A673 (cell line): ENCODE data around the gene ZBTB21. TPM values are rescaled to one million over a fixed set of nuclear protein-coding genes. Genes with fewer than 3 reads are reported as not detected.
A peak's percentile ranks its signal among the peaks of the same experiment; 100 is the strongest.

Experiments
- BruUV-seq: library from RNA; stranded (reverse); fragments of 400-500 nt; replicated peaks from 2 replicates; lab custom pipeline; 2021; lab: Mats Ljungman, UMichigan
- CTCF ChIA-PET: fragments of 300-600 bp; sonication (Branson Sonifier 250); formaldehyde crosslinking; loops from one replicate; lab custom pipeline; 2022; ENCODE audit warnings: antibody characterized with exemption; lab: Charles Lee
- POLR2A ChIA-PET: fragments of 300-600 bp; sonication (Branson Sonifier 250); formaldehyde crosslinking; loops from one replicate; lab custom pipeline; 2022; ENCODE audit warnings: antibody characterized with exemption; ENCODE audit not compliant: low non-redundant PET; lab: Charles Lee
- DNase-seq: peaks from one replicate; pipeline ENCODE4 v3.0.0-alpha.2; 2015; ENCODE audit warnings: low spot score
- H3K27ac ChIP-seq: fragments of 200-600 bp; sonication (generic); 2 replicates; pipeline ENCODE4 v1.5.1; 2016; ENCODE audit warnings: mixed run types, low read depth, mild to moderate bottlenecking, mixed read lengths, antibody characterized with exemption, low read length; ENCODE audit not compliant: poor library complexity, severe bottlenecking
- H3K27me3 ChIP-seq: fragments of 200-600 bp; sonication (generic); replicated peaks from 2 replicates; pipeline ENCODE4 v1.6.1; 2017; ENCODE audit warnings: mixed run types, low read depth, mild to moderate bottlenecking, mixed read lengths, antibody characterized with exemption, low read length; ENCODE audit not compliant: insufficient read depth, poor library complexity
- H3K36me3 ChIP-seq: fragments of 200-600 bp; sonication (generic); 2 replicates; pipeline ENCODE4 v1.6.1; 2016; ENCODE audit warnings: mixed run types, mild to moderate bottlenecking, mixed read lengths, antibody characterized with exemption, low read length; ENCODE audit not compliant: insufficient read depth, poor library complexity, severe bottlenecking
- H3K4me1 ChIP-seq: fragments of 200-600 bp; sonication (generic); 2 replicates; pipeline ENCODE4 v1.6.1; 2017; ENCODE audit warnings: mixed run types, mild to moderate bottlenecking, mixed read lengths, antibody characterized with exemption, low read length; ENCODE audit not compliant: insufficient read depth, poor library complexity, severe bottlenecking
- H3K4me3 ChIP-seq: fragments of 200-600 bp; sonication (generic); 2 replicates; pipeline ENCODE4 v1.5.1; 2016; ENCODE audit warnings: low read depth, mixed run types, mild to moderate bottlenecking, mixed read lengths, low read length; ENCODE audit not compliant: poor library complexity, severe bottlenecking
- H3K9me3 ChIP-seq: fragments of 200-600 bp; sonication (generic); 2 replicates; pipeline ENCODE4 v1.6.1; 2016; ENCODE audit warnings: mixed run types, low read depth, mild to moderate bottlenecking, mixed read lengths, antibody characterized with exemption, low read length; ENCODE audit not compliant: poor library complexity, severe bottlenecking
- EZH2 ChIP-seq: fragments of 200-600 bp; sonication (generic); IDR thresholded peaks from 2 replicates; pipeline ENCODE4 v1.6.1; 2017; ENCODE audit warnings: borderline replicate concordance, low read depth, mild to moderate bottlenecking, mixed read lengths, antibody characterized with exemption, low read length; ENCODE audit not compliant: poor library complexity, severe bottlenecking
- intact Hi-C: fragments of 100-400 bp; cut with micrococcal nuclease; formaldehyde crosslinking; loops from one replicate; pipeline ENCODE4 v1.10.0; 2022; ENCODE audit not compliant: unreplicated experiment
- total RNA-seq: library from RNA; stranded (reverse); gene quantifications from 2 replicates; pipeline ENCODE4 v1.2.3, GENCODE V29; 2021
- TF ChIP-seq, protein P1 (sequence below): fragments of 300-800, 200-600 bp; sonication (generic); conservative IDR thresholded peaks from 2 replicates; pipeline ENCODE4 v1.5.1; 2017; ENCODE audit warnings: low read depth, mild to moderate bottlenecking, antibody characterized with exemption, low read length, moderate library complexity, mixed read lengths

ZBTB21 gene
- total RNA-seq, 1 experiment from 2014 or later: 20.7 TPM

DNA sequence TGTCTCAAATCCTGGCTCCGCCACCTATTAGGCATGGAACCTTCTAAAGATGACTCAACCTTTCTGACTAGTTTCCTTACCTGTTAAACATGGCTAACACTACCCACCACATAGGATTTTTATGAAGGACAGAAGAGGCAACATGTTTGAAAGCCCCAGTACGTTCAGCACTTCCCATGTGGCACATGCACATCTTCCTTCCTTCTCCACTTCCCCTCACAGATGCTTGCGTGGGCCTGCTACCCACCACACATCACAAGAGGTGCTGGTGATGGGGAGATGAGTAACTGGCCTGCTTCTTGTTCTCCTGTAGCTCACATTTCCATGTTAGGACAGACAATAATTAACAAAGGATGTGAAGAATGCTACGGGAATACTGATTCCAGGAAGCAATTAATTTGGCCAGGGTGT lies 7.1 kb downstream of the ZBTB21 start:
- Histone ChIP-seq H3K27ac (no peak overlapping the region), H3K27me3 (no peaks in the 10 kb centered on the region), H3K4me3 (no peak overlapping the region), H3K9me3 (no peaks in the 10 kb centered on the region), H3K4me1 (peaks cover 5% of the 10 kb centered on the region), H3K36me3 (no peaks in the 10 kb centered on the region)
- TF ChIP-seq EZH2: no peak
- TF ChIP-seq, protein P1, sequence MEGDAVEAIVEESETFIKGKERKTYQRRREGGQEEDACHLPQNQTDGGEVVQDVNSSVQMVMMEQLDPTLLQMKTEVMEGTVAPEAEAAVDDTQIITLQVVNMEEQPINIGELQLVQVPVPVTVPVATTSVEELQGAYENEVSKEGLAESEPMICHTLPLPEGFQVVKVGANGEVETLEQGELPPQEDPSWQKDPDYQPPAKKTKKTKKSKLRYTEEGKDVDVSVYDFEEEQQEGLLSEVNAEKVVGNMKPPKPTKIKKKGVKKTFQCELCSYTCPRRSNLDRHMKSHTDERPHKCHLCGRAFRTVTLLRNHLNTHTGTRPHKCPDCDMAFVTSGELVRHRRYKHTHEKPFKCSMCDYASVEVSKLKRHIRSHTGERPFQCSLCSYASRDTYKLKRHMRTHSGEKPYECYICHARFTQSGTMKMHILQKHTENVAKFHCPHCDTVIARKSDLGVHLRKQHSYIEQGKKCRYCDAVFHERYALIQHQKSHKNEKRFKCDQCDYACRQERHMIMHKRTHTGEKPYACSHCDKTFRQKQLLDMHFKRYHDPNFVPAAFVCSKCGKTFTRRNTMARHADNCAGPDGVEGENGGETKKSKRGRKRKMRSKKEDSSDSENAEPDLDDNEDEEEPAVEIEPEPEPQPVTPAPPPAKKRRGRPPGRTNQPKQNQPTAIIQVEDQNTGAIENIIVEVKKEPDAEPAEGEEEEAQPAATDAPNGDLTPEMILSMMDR: no peak
- ChIA-PET CTCF (no interaction called here), POLR2A (no interaction called here)
- intact Hi-C loops: no loop called here
- peak; percentile 5 for DNase-seq
- no TSS peak for BruUV-seq

DNA sequence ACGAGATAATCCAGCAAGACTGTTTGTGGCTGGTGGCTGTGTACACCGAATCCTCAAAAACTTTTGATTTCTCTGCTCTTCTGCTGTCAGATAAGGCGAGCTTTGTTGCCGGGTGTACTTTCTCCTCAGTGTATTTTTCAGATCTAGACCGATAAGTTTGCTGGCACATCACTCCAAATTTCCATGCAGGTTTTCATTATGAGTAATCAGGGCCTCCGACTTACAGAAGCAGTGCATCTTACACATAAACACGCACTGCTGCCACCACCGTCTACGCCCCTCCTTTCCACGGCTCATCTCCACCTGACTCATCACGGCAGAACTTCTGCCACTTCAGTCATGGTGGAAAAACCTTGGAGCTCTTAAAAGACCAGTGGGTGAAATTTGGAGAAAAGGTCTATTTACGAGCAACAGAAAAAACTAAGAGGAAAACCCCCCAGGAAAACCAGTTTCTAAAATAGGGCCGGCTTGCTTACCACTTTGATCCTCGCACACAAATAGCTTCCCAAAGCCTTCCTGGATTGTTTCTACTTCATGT lies 7.7 kb downstream of the ZBTB21 start:
- POLR2A ChIA-PET: no interaction called here
- DNase-seq: no peak
- peaks cover 5% of the 10 kb centered on the region for H3K4me1 ChIP-seq
- no peak for TF ChIP-seq EZH2
- TF ChIP-seq, protein P1: no peak
- H3K36me3 ChIP-seq: peaks cover 3% of the 10 kb centered on the region
- no peaks in the 10 kb centered on the region for H3K9me3 ChIP-seq
- H3K27ac ChIP-seq: no peak overlapping the region
- intact Hi-C loops: no loop called here
- BruUV-seq: no TSS peak
- no peak overlapping the region for H3K4me3 ChIP-seq
- CTCF ChIA-PET: no interaction called here
- H3K27me3 ChIP-seq: no peaks in the 10 kb centered on the region

DNA sequence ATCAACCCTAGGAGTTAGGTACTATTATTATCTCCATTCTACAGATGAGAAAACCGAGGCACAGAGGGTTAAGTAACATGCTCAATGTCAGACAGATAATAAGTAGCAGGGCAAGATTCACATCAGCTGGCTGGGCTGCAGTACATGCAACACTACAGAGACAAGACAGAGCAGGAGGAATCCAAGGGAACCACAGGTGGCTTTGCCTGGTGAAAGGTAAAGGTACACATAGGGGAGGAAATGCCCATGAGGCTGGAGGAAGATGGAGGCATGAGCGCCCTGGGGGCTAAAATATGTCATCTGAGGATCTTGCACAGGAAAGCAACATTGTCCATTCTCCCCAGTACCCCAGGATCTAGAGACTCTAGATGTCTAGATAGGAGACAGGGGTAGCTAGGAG lies 8.4 kb downstream of the ZBTB21 start:
- H3K27ac ChIP-seq: no peak overlapping the region
- peaks cover 9% of the 10 kb centered on the region for H3K36me3 ChIP-seq
- no TSS peak for BruUV-seq
- no peaks in the 10 kb centered on the region for H3K9me3 ChIP-seq
- POLR2A ChIA-PET: no interaction called here
- CTCF ChIA-PET: no interaction called here
- TF ChIP-seq EZH2: no peak
- TF ChIP-seq, protein P1: no peak
- DNase-seq: no peak
- intact Hi-C loops: no loop called here
- no peaks in the 10 kb centered on the region for H3K27me3 ChIP-seq
- H3K4me1 ChIP-seq: peaks cover 5% of the 10 kb centered on the region
- no peak overlapping the region for H3K4me3 ChIP-seq
